ENCODE results near the gene DAZAP1.

DNA sequence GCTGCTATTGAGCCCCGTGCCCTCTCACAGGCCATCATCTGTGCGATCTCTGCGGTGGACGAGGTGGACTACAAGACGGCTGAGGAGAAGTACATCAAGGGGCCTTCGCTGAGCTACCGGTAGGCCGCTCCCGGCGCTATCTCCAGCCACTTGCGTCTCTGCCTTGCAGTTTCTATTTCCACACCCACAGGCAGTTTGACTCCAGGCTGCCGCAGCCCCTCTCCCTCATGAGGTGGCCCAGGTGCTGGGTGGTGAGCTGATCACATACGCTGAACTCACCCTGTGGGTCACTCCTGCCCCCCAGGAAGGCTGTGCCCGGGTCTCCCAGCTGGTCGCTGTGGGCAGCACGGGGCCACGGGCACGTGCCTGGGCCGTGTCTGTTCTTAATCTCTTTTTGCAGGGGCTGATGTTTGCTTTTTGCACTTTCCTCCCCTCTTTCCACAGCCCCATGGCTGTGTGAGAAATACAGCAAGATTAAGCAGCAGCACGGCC, 34.3 kb upstream of the DAZAP1 start:
- TF ChIP-seq, protein P1, sequence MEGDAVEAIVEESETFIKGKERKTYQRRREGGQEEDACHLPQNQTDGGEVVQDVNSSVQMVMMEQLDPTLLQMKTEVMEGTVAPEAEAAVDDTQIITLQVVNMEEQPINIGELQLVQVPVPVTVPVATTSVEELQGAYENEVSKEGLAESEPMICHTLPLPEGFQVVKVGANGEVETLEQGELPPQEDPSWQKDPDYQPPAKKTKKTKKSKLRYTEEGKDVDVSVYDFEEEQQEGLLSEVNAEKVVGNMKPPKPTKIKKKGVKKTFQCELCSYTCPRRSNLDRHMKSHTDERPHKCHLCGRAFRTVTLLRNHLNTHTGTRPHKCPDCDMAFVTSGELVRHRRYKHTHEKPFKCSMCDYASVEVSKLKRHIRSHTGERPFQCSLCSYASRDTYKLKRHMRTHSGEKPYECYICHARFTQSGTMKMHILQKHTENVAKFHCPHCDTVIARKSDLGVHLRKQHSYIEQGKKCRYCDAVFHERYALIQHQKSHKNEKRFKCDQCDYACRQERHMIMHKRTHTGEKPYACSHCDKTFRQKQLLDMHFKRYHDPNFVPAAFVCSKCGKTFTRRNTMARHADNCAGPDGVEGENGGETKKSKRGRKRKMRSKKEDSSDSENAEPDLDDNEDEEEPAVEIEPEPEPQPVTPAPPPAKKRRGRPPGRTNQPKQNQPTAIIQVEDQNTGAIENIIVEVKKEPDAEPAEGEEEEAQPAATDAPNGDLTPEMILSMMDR (optimal IDR thresholded peaks at IDR 0.05 in 1 of 3, IDR thresholded peaks at IDR 0.05 in 1 of 3, conservative IDR thresholded peaks at IDR 0.05 in 1 of 3; ENCODE audit: extremely low read depth in 1 of 3, insufficient read depth in 2 of 3, low read length in 3 of 3), result no peak
- no peak for TF ChIP-seq EZH2 (IDR thresholded peaks at IDR 0.05; ENCODE audit: low read length)

Measured in keratinocyte (primary cell).